GM18951 (cell line): ENCODE results near the gene DHX32.

Experiments used
- POLR2A ChIP-seq: IDR thresholded peaks from 4 replicates; pipeline ENCODE4 v1.6.1; 2011; ENCODE audit warnings: mild to moderate bottlenecking; ENCODE audit not compliant: insufficient read length, insufficient read depth; ENCODE audit errors: extremely low read depth
- in situ Hi-C: fragments of 300-500 bp; cut with MboI; formaldehyde crosslinking; loops from one replicate; pipeline ENCODE4 v1.12.0; 2022; ENCODE audit warnings: low sequenced_read_pairs, mixed read lengths, inconsistent platforms; ENCODE audit not compliant: unreplicated experiment

Gene DHX32

DNA sequence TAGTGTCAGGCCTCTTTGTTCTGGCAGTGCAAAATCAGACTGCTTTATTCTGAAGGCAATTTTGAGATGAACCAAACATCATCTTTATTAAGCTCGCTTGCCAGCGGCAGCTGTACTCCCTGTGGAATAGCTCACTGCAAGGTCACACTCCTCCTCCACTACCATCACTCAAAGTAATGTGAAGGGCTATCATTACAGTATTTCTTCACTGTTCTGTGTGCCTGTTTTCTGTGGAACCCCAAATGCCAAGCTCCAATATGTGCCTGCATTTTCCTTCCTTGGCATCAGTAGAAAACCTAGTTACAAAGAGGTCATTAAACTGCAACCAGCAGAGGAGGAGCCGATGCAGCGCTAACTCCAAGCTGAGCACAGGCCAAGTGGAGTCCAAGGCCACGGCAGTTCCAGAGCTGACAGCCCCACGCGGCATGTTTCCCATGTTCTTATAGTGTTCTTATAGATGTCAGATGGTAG, 36.3 kb downstream of the DHX32 start:
- in situ Hi-C loops: no loop called here
- TF ChIP-seq POLR2A: no peak

DNA sequence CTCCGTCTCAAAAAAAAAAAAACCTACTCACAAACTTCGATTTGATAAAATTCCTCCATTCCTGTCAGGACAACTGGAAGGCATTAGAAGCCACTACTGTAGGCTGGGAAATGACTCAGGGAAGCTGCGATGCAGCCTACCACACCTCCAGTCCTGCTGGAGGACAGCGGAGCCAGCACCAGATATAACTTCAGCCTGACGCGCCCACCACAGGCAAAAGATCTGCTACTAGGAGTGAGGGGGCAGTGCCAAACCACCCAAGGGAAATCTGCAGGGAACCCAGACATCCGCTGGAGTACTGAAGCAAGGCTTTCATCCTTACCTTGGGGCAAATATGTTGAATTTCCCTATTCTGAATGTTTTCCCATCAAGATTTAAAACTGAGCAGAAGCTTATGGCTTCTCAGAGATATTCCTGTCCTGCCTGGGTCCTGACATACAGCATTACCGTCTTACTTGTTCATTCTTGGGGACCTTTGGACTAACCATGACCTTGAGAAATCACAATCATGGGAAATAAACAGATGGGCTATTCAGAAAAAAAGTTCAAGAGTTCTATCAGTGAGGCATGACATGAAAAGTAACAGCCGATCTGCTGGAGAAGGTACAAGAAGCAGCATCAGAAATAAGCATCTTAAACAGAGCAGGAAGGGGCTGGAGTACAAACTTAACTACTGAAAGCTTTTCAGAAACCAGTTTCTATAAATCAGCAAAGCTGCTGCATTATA, 37.3 kb downstream of the DHX32 start:
- in situ Hi-C loops: no loop called here
- TF ChIP-seq POLR2A: no peak

- in situ Hi-C loops: no loop called here
- TF ChIP-seq POLR2A: no peak
These were observed 40.1 kb downstream of the DHX32 start for GRCh38 chr10:125840955-125841354.

- in situ Hi-C loops: no loop called here
These were observed 40.7 kb downstream of the DHX32 start for GRCh38 chr10:125840406-125840805.

DNA sequence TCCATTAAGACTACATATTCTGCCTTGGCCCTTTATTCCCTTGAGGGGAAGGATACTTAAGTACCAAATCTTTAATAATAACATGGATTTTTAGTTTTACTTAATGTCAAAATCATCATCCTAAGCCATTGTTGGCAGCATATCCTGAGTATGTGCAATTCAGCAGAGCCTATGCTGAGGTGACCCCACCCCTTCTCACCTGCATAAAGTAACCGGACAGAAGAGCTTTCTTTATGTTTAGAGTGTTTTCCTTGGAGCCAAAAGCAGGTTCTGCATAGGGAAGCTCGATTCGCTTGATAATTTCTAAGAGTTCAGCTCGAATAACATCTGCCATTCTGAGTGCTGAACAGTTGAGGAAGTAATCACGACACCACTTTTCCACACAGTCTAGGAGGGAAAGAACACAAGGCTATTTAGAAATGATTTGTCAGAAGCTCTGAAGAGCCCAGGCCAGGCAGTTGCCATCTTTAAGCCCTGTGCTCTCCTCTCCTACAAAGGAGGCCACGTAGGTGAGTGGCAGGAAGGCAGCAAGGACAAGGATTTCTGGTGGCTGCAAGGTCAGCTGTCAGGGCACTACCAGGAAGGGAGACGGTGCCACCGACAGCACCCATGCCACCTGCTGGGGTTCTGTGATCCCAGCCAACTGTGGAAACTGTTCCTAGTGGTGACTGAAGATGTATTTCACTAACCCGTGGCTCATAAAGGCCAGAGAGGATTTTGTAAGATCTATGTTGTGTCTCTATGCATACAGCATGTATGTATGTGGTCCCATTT, 42.1 kb downstream of the DHX32 start:
- no peak for TF ChIP-seq POLR2A
- in situ Hi-C loops: no loop called here

More at GRCh38 chr10:125840406-125840805, 40.7 kb downstream of the DHX32 start:
- TF ChIP-seq POLR2A: no peak

DNA sequence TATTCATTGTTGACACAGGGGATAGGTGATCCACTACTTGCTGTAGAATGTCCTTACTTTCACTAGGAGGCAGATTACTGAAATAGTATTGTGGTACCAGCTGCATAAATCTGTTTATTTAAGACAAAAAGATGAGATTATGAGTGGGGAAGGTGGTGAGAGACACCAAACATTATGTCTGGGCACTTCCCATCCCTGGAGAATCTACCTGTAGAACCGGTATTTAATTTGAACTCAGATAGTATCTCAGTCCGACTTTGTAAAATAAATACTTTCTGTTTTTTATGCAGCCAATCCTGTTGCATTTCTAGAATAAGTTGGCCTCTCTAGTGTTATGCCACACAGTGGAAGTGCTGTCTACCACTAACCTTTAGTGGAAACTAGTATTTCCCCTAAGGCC, 44.3 kb downstream of the DHX32 start:
- in situ Hi-C loops: no loop called here
- TF ChIP-seq POLR2A: no peak

GRCh38 chr10:125828311-125828710, 52.8 kb downstream of the DHX32 start:
- no peak for TF ChIP-seq POLR2A
- in situ Hi-C loops: no loop called here

DNA sequence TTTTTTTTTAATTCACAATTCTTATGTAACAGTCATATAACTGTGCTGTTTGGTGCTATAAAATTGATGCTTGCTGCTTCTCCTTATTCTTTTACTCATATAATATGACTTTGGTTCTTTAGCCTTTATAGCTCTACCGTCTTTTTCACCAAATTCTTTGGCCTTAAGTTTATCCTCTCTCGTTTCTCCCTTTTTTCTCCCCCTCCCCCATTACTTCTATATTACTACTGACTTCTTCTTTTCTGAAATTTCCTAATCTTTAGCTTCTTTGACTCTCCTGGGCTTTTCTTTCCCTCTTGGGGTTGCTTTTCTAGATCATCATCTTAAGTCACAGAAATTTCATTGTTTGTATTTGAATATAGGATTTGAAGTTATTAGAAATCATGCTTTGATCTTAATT, 54.0 kb downstream of the DHX32 start:
- in situ Hi-C loops: no loop called here
- TF ChIP-seq POLR2A: no peak

DNA sequence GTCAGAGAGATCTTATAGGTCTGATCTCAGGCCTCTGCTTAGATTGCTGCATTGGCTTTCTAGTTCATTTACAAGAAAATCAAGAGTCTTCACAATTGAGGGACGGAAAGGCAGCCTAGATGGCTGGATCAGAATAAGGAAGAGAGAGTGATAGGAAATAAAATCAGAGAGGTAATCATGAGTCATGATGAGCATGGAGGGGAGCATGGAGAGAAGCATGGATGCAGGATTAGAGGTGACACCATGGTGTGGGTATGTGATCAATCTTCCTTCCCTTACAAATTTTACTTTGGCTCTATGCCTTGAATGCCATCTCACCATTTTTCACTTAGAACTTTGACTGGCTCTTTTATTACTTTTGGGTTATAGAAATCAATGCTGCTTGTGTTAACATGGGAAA, 56.4 kb downstream of the DHX32 start:
- in situ Hi-C loops: no loop called here
- no peak for TF ChIP-seq POLR2A

DNA sequence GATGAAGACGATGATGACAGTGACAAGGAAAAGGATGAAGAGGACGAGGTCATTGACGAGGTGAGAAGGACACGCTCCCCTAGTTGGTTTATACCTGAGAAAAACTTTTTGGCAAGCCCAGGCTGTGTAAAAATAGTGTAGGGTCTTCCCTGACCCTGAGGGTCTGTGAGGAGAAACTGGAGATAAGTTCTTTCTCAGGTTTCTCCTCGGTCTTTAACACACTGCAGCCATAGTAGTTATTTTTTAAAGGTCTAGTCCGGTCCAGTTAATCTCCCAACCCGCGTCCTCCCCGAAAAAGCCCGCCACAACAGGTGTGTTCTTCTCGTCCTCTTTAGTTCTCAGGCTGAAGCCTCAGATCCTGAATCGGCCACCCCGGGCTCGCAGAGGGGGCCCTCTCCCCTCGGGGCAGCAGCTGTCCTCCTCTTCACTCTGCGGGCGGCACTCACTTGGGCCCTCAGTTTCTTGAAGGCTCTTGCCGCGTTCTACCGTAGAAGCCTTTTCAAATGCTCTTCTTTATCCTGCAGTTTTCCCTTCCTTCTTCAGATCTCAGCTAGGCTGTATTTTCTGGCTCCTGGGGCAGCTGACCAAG, 57.3 kb downstream of the DHX32 start:
- no peak for TF ChIP-seq POLR2A
- in situ Hi-C loops: no loop called here

GRCh38 chr10:125822878-125823662, 58.0 kb downstream of the DHX32 start, which contains the start of the genes BCCIP and UROS:
TSS of gene BCCIP (plus strand) at chr10:125823546. CDS start at chr10:125823558, 12 bp downstream.
TSS of gene UROS (minus strand) at chr10:125823258. CDS start at chr10:125816499, 6,759 bp downstream.
- in situ Hi-C loops: no loop called here
- peak; percentile 86 for TF ChIP-seq POLR2A

DNA sequence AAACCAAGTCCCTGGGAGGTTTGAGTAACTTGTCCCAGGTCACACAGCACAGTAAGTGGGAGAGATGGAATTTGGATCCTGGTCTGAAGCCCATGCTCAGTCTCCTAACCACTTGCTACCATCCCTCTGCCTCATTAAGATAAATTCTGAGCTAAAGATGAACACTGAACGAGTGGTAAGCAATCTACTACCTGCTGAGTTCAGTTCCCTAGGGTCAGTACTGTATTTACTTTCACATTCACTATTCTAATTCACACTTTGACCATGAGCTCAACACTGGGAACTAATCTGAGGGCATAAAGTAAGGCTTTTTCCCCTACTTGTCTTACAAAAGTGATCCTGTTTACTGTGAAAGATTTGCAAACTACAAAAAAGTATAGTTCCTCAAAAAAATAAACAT, 60.4 kb downstream of the DHX32 start:
- no peak for TF ChIP-seq POLR2A
- in situ Hi-C loops: no loop called here
